Activated CD8-positive, alpha-beta T cell treated with anti-CD3 and anti-CD28 coated beads for 36 hours (primary cell): ENCODE data around the gene ADARB1. TPM values are rescaled to one million over a fixed set of nuclear protein-coding genes. Genes with fewer than 3 reads are reported as not detected.

ENCODE experiments used
- ATAC-seq: fragments of 200-7000 bp; cut with Tn5 transposase; one replicate; pipeline ENCODE4 v1.10.0; 2021; ENCODE audit warnings: mild to moderate bottlenecking, moderate library complexity
- CTCF ChIA-PET: fragments of 350-600 bp; sonication (Branson Sonifier 250); formaldehyde crosslinking; loops from one replicate; lab custom pipeline; 2021; ENCODE audit warnings: antibody characterized with exemption; lab: Charles Lee
- POLR2A ChIA-PET: fragments of 350-600 bp; sonication (Branson Sonifier 250); formaldehyde crosslinking; loops from one replicate; lab custom pipeline; 2021; ENCODE audit warnings: antibody characterized with exemption; lab: Charles Lee
- DNase-seq: peaks from one replicate; pipeline ENCODE4 v3.0.0-alpha.2; 2020
- H3K27ac Mint-ChIP-seq: one replicate; pipeline ENCODE4 v1.8.0; 2021; ENCODE audit warnings: mild to moderate bottlenecking, mixed read lengths
- H3K27me3 Mint-ChIP-seq: one replicate; pipeline ENCODE4 v1.8.0; 2021; ENCODE audit warnings: mixed read lengths
- H3K36me3 Mint-ChIP-seq: one replicate; pipeline ENCODE4 v1.8.0; 2021; ENCODE audit warnings: low read depth, mixed read lengths
- H3K4me1 Mint-ChIP-seq: one replicate; pipeline ENCODE4 v1.8.0; 2021; ENCODE audit warnings: low read depth, mixed read lengths
- H3K4me3 Mint-ChIP-seq: one replicate; pipeline ENCODE4 v1.8.0; 2021; ENCODE audit warnings: mild to moderate bottlenecking, moderate library complexity, mixed read lengths
- H3K9me3 Mint-ChIP-seq: one replicate; pipeline ENCODE4 v1.8.0; 2021; ENCODE audit warnings: mixed read lengths
- CTCF ChIP-seq: fragments of 200-600 bp; IDR thresholded peaks from one replicate; pipeline ENCODE4 v1.8.0; 2022; ENCODE audit warnings: antibody characterized with exemption, mild to moderate bottlenecking
- intact Hi-C: fragments of 100-400 bp; cut with micrococcal nuclease; formaldehyde crosslinking; loops from one replicate; pipeline ENCODE4 v1.10.0; 2022
- total RNA-seq, 2 experiments: library from RNA; stranded (reverse); gene quantifications; one replicate each; pipeline ENCODE4 v1.2.3, GENCODE V29; 2021

The ADARB1 gene
- total RNA-seq, 2 experiments from 2014 or later: 36.2 to 37.1 TPM

DNA sequence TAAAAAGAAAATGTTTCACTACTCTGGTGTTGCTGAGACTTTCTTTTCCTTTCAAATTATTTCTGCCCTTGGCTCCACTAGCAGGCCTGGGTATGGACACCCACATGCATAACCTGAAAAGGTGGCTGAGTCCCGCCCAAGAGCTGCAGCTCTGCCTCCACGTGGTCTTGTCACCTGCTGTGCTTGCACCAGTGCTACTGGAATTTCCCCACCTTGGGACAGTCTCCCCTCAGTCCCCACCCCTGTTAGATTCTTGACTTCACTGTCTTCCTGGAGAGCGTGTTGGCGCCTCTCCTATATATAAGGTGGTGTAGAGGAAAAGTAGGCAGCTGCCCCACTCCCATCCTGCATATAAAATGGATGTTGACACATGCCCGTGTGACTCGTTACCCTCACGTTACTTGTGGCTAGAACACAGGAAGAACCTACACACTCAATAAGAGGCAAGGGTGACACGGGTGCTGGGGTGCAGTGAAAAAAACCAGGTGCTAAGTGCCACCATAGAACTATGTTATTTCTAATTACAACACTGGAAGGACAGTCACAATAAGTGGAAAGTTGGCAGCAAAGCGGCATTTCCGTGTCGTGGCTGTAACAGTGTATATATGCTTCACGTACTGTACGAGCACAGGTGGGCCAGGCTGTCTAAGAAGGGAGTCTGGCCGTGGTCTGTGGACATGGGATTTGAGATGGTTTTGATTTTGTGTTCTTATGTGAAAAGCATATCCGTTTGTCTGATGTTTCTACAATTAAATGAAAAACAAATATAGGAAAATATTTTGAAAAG, 152.4 kb downstream of the ADARB1 start:
- Mint-ChIP-seq H3K4me3 (no peak overlapping the region), H3K27ac (no peak overlapping the region), H3K36me3 (peaks cover 3% of the 10 kb centered on the region), H3K27me3 (no peaks in the 10 kb centered on the region), H3K9me3 (no peaks in the 10 kb centered on the region), H3K4me1 (peaks cover 41% of the 10 kb centered on the region)
- intact Hi-C loops: no loop called here
- POLR2A ChIA-PET: interaction anchor here (1.2 kb wide), 1 partner anchor 63 kb away, joined by 3 read pairs; no protein-coding TSS in a partner anchor
- peak; percentile 35 for ATAC-seq
- DNase-seq: peak; percentile 56
- TF ChIP-seq CTCF: no peak
- CTCF ChIA-PET: interaction anchor here (3.5 kb wide), 1 partner anchor 89 kb away, joined by 12 read pairs; no protein-coding TSS in a partner anchor

- intact Hi-C loops: no loop called here
- peaks cover under 1% of the 10 kb centered on the region for H3K36me3 Mint-ChIP-seq
- POLR2A ChIA-PET: interaction anchor here (0.8 to 1.2 kb wide), 2 partner anchors 29 to 62 kb away, joined by 3 read pairs; no protein-coding TSS in a partner anchor
- peak overlapping the region; percentile 77 for H3K27ac Mint-ChIP-seq
- no peak for DNase-seq
- no peak for TF ChIP-seq CTCF
- no peak for ATAC-seq
- no peak overlapping the region for H3K4me3 Mint-ChIP-seq
- H3K4me1 Mint-ChIP-seq: peaks cover 41% of the 10 kb centered on the region
- H3K27me3 Mint-ChIP-seq: no peaks in the 10 kb centered on the region
- CTCF ChIA-PET: interaction anchor here (0.8 to 3.5 kb wide), 3 partner anchors 9 to 90 kb away, joined by 3 to 12 read pairs (median 3); no protein-coding TSS in a partner anchor
- no peaks in the 10 kb centered on the region for H3K9me3 Mint-ChIP-seq
These were observed 153.4 kb downstream of the ADARB1 start for GRCh38 chr21:45227735-45228134.

- peaks cover 41% of the 10 kb centered on the region for H3K4me1 Mint-ChIP-seq
- intact Hi-C loops: no loop called here
- ChIA-PET CTCF (interaction anchor here (0.8 to 3.5 kb wide), 5 partner anchors 9 to 91 kb away, joined by 3 to 12 read pairs (median 3); no protein-coding TSS in a partner anchor), POLR2A (interaction anchor here (0.8 to 1.2 kb wide), 2 partner anchors 28 to 62 kb away, joined by 3 read pairs; no protein-coding TSS in a partner anchor)
- H3K4me3 Mint-ChIP-seq: no peak overlapping the region
- DNase-seq (peak; percentile 92), ATAC-seq (peak; percentile 90)
- no peaks in the 10 kb centered on the region for H3K36me3 Mint-ChIP-seq
- no peak for TF ChIP-seq CTCF
- no peaks in the 10 kb centered on the region for H3K9me3 Mint-ChIP-seq
- no peaks in the 10 kb centered on the region for H3K27me3 Mint-ChIP-seq
- peak overlapping the region; percentile 77 for H3K27ac Mint-ChIP-seq
These were observed 153.8 kb downstream of the ADARB1 start for GRCh38 chr21:45228171-45228641.

DNA sequence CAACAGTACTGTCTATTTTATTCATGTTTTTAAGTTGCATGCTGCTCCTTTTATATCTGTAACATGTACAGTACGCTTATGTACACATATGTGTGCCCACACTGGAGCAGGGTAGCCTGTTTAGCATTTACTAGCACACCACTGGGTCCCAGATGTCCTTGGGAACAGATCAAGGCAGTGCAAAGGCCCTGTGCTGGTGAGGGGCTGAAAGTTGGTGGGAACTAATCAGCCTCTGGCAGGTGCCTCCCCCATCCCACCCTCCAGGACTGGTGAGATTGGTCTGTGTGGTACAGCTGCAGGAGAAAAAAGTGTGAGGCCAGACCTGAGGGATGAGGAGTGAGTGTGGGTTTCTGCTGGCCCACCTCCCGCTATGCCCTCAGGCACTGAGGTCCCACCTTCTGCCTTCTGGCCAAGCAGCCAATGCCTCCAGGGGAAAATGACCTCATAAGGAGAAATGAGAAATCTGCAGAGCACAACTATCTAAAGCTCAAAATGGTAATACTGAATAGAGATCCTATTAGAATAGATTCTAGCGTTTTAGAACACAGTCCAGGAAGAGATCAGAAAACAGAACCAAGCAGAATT, 154.4 kb downstream of the ADARB1 start:
- no peak for TF ChIP-seq CTCF
- H3K27me3 Mint-ChIP-seq: no peaks in the 10 kb centered on the region
- no peak overlapping the region for H3K4me3 Mint-ChIP-seq
- intact Hi-C loops: no loop called here
- no peak overlapping the region for H3K27ac Mint-ChIP-seq
- H3K36me3 Mint-ChIP-seq: no peaks in the 10 kb centered on the region
- DNase-seq (no peak), ATAC-seq (no peak)
- POLR2A ChIA-PET: interaction anchor here (0.9 kb wide), 1 partner anchor 93 kb away, joined by 5 read pairs; no protein-coding TSS in a partner anchor
- no peaks in the 10 kb centered on the region for H3K9me3 Mint-ChIP-seq
- CTCF ChIA-PET: interaction anchor here (0.8 to 3.5 kb wide), 5 partner anchors 39 to 91 kb away, joined by 3 to 12 read pairs (median 3); no protein-coding TSS in a partner anchor
- H3K4me1 Mint-ChIP-seq: peaks cover 41% of the 10 kb centered on the region
